ENCODE results near the gene TAF7L.

The TAF7L gene

DNA sequence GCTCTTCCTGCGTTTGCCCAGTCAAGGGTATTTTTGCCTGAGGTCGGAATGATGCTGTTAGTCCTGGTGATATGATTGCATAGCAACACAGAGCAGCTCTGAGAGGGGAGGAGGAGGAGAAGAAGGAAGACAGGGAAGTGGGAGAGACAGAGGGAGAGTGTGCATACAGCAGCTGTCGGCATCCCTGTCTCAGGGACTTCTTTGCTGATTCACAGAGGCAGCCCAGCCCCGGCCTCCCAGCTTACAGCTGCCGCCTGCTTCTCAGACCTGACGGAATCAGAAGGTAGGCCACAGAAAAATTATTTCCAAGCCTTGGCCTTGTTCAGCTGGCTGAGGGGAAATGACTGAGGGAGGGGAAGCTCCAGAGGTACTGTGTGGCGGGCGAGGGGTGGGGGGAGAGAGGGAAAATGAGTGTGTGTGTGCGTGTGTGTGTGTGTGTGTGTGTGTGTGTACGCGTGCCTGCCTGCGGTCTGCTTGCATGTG is 71.2 kb downstream of the TAF7L start:
- Histone ChIP-seq H3K27ac (ENCODE audit: low read length) (no peak overlapping the region), H3K4me3 (ENCODE audit: low read length) (no peak overlapping the region), H3K27me3 (ENCODE audit: insufficient read depth, low read length) (no peaks in the 10 kb centered on the region), H3K36me3 (ENCODE audit: insufficient read depth, low read depth, low read length) (no peaks in the 10 kb centered on the region), H3K9ac (ENCODE audit: low read depth, low read length) (peak overlapping the region; percentile 37; the same call in 1 of the 2 replicates), H3K4me1 (ENCODE audit: insufficient read depth, low read length) (no peaks in the 10 kb centered on the region), H3K9me3 (ENCODE audit: insufficient read depth, low read depth, low read length) (no peaks in the 10 kb centered on the region)

DNA sequence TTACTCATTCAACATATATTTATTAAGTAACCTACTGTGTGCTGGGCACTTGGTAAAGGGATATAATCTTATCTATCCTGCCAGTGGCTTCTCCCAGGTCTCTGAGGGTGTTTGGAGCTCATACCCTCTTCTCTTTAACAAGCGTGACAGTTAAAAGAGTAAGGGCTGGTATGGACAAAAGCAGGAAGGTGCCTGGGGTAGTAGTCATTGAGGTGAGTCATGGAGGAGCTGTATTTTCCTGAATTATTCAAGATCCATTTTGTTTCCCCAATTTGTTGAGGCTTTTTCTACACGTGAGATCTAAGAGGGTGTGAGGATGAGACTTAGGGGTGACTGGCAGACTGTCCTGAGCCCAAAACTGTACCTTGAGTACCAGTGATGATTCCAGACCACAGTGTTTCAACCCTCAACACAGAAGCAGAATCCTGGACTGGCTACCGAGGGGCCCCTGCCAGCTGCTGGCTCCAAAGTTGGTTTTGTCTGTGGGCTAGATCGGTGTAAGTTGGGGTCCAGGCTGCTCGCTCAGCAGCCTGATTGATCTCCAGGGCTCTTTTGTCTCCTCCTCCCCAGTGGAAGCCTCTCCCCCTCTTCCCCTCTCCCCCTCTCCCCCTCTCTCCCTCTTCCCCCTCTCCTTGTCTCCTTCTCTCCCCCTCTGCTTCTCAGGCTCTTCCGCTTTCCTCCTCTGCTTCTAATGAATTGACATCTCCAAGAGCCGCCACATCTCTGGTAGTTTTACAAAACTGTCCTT is 71.8 kb downstream of the TAF7L start, which contains the start of gene DRP2:
Gene DRP2, plus strand, starts transcription at position 671 of the 748 bp plus-strand sequence. CDS start 11,862 bp downstream, outside the sequence.
- Histone ChIP-seq H3K27me3 (ENCODE audit: insufficient read depth, low read length) (no peaks in the 10 kb centered on the region), H3K36me3 (ENCODE audit: insufficient read depth, low read depth, low read length) (no peaks in the 10 kb centered on the region), H3K27ac (ENCODE audit: low read length) (no peak within 1 kb of the TSS), H3K9ac (ENCODE audit: low read depth, low read length) (peak within 1 kb of the TSS; percentile 37; the same call in 1 of the 2 replicates), H3K4me1 (ENCODE audit: insufficient read depth, low read length) (no peaks in the 10 kb centered on the region), H3K9me3 (ENCODE audit: insufficient read depth, low read depth, low read length) (no peaks in the 10 kb centered on the region), H3K4me3 (ENCODE audit: low read length) (no peak within 1 kb of the TSS)

Measured in iPS-20b (cell line).